ENCODE results near the gene SCUBE1. TPM values are rescaled to one million over a fixed set of nuclear protein-coding genes. Genes with fewer than 3 reads are reported as not detected.

SCUBE1 gene
- total RNA-seq, 4 donors from 2014 or later: 33.3 to 109 (median 66.3) TPM

DNA sequence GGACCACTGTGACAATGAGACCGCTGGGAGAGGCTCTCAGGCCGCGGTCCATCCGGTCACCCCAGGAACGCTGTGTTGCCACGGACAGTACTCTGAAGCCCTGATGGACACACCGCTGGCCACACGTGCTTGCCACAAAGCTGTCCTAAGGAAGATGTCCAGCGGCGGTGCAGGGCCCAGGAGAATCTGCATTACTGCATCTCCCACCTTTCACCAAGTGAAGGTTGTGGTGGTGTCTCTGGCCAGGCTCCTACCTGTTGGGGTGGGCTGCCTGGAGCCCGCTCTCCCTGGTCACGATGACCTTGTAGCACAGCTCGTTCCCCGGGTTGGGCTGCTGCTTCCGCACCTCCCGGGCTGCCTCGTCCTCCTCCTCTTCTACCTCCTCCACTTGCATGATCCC lies 160.4 kb downstream of the SCUBE1 start:
- Histone ChIP-seq H3K36me3 (peaks cover 11 to 51% (median 36%) of the 10 kb centered on the region in 4 donors), H3K27me3 (no peaks in the 10 kb centered on the region), H3K9me3 (no peaks in the 10 kb centered on the region), H3K27ac (replicated peaks in 1 of 4) (no peak overlapping the region), H3K4me3 (no peak overlapping the region), H3K4me1 (peaks cover 13 to 32% (median 20%) of the 10 kb centered on the region in 4 donors)
- 98% methylated on average over 7 of the region's 17 CpGs for WGBS
- DNase-seq (ENCODE audit: extremely low spot score): no peak
- intact Hi-C loops (cut with DNase I): no loop called here
- TF ChIP-seq, protein P1, sequence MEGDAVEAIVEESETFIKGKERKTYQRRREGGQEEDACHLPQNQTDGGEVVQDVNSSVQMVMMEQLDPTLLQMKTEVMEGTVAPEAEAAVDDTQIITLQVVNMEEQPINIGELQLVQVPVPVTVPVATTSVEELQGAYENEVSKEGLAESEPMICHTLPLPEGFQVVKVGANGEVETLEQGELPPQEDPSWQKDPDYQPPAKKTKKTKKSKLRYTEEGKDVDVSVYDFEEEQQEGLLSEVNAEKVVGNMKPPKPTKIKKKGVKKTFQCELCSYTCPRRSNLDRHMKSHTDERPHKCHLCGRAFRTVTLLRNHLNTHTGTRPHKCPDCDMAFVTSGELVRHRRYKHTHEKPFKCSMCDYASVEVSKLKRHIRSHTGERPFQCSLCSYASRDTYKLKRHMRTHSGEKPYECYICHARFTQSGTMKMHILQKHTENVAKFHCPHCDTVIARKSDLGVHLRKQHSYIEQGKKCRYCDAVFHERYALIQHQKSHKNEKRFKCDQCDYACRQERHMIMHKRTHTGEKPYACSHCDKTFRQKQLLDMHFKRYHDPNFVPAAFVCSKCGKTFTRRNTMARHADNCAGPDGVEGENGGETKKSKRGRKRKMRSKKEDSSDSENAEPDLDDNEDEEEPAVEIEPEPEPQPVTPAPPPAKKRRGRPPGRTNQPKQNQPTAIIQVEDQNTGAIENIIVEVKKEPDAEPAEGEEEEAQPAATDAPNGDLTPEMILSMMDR (IDR thresholded peaks at IDR 0.05): no peak
- TF ChIP-seq EP300 (IDR thresholded peaks at IDR 0.05): no peak
- TF ChIP-seq POLR2AphosphoS5 (IDR thresholded peaks at IDR 0.05): no peak
- TF ChIP-seq POLR2A (IDR thresholded peaks at IDR 0.05; ENCODE audit: low read depth): no peak

DNA sequence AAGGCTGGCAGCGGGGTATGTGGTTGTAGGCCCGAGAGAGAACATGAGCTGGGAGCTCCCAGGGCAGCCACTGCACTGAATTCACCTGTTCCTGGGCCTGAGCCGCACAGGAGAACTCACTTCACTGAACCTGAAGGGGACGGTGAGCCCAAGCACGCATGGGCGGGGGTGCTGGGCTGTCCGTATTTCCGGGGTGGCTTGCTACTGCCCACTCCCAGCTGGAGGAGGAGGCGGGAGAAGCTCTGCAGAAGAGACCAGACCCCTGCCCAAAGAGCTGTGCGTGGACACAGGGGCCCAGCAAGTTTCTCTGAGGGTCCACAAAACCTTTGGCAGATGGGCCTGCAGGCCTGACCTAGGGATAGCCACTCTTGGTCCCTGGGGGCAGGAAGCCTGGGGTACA lies 161.1 kb downstream of the SCUBE1 start:
- Histone ChIP-seq H3K36me3 (peaks cover 11 to 58% (median 39%) of the 10 kb centered on the region in 4 donors), H3K4me3 (no peak overlapping the region), H3K27me3 (no peaks in the 10 kb centered on the region), H3K27ac (replicated peaks in 1 of 4) (no peak overlapping the region), H3K4me1 (peaks cover 12 to 30% (median 19%) of the 10 kb centered on the region in 4 donors), H3K9me3 (no peaks in the 10 kb centered on the region)
- WGBS: 92% methylated on average over 6 of the region's 10 CpGs
- no peak for DNase-seq (ENCODE audit: extremely low spot score)
- intact Hi-C loops (cut with DNase I): no loop called here
- no peak for TF ChIP-seq POLR2A (IDR thresholded peaks at IDR 0.05; ENCODE audit: low read depth)
- TF ChIP-seq, protein P1 (IDR thresholded peaks at IDR 0.05): no peak
- TF ChIP-seq POLR2AphosphoS5 (IDR thresholded peaks at IDR 0.05): no peak
- TF ChIP-seq EP300 (IDR thresholded peaks at IDR 0.05): no peak

DNA sequence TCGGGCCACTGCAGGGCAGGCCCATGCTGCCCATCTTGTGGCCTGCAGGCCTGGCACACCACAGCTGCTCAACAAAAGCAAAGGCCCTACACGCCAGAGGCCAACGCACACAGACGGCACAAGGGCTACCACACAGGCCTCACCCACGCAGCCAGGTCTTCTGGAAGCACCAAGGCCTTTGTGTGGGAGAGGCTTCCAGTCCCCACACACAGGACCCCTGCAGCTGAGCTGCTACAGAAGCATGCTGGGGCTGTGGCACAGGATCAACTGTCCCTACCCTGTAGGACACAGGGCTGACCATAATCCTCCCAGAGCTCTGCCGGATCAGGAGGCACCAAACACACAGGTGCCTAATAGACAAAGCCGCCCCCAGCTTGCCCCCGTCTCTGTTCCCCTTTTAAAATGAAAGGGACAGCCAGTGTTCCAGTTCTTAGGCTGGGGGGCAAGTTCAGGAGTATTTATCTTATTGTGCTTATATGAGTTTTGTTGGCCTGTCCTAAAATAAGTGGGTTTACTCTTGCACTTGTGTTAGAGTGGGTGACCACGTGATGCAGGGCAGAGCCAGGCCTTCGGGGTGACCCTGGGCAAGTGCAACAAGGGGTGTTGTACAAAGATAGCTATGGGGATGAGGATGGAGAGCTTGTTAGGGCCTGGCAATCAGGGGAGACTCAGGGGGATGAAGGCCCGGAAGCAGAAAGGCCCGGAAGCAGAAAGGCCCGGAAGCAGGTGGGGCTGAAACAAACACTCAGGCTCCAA lies 161.7 kb downstream of the SCUBE1 start:
- no peak for DNase-seq (ENCODE audit: extremely low spot score)
- no peaks in the 10 kb centered on the region for H3K9me3 ChIP-seq
- TF ChIP-seq, protein P1 (IDR thresholded peaks at IDR 0.05): no peak
- TF ChIP-seq EP300 (IDR thresholded peaks at IDR 0.05): no peak
- no peak for TF ChIP-seq POLR2AphosphoS5 (IDR thresholded peaks at IDR 0.05)
- TF ChIP-seq POLR2A (IDR thresholded peaks at IDR 0.05; ENCODE audit: low read depth): no peak
- 96% methylated on average over 11 of the region's 13 CpGs for WGBS
- H3K27me3 ChIP-seq: no peaks in the 10 kb centered on the region
- H3K4me3 ChIP-seq: no peak overlapping the region
- H3K36me3 ChIP-seq: peaks cover 11 to 63% (median 40%) of the 10 kb centered on the region in 4 donors
- intact Hi-C loops (cut with DNase I): no loop called here
- H3K27ac ChIP-seq (replicated peaks in 1 of 4): no peak overlapping the region
- peaks cover 12 to 28% (median 18%) of the 10 kb centered on the region in 4 donors for H3K4me1 ChIP-seq

DNA sequence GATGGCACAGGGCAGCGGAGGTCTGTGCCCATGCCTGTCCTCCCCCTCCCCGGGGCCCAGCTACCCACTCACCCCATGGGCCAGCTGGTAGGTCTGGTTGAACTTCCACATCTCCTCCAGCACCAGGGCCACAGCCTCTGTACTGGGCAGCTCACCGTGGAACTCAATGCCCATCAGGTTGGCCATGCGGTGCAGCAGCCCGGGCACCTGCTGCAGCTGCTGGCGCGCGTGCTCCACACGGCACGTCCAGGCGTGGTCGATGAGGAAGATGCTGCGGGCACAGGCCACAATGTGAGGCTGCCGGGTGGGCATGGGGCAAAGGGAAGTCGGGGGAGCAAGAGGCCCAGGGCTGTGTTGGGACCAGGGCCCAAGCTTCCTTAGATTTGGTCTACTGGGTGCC lies 162.5 kb downstream of the SCUBE1 start:
- no peaks in the 10 kb centered on the region for H3K9me3 ChIP-seq
- 90% methylated on average over 10 of the region's 15 CpGs for WGBS
- no peak overlapping the region for H3K4me3 ChIP-seq
- intact Hi-C loops (cut with DNase I): no loop called here
- DNase-seq (ENCODE audit: extremely low spot score): no peak
- peaks cover 4 to 19% (median 10%) of the 10 kb centered on the region in 4 donors for H3K4me1 ChIP-seq
- H3K27ac ChIP-seq (replicated peaks in 1 of 4): no peak overlapping the region
- H3K36me3 ChIP-seq: peaks cover 14 to 70% (median 47%) of the 10 kb centered on the region in 4 donors
- H3K27me3 ChIP-seq: no peaks in the 10 kb centered on the region
- no peak for TF ChIP-seq POLR2AphosphoS5 (IDR thresholded peaks at IDR 0.05)
- TF ChIP-seq POLR2A (IDR thresholded peaks at IDR 0.05; ENCODE audit: low read depth): no peak

DNA sequence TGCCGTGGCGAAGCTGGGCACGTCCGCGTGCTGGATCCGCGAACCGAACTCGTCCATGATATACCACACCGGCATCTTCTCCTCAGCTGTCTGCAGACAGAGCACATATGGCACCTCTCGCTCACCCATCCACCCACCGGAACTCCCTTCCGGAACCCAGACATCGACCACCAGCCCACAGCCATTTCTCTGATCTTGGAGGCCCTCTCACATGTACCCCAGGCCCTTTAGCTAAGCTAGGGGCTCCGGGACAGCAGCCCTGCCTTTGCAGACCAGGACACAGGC lies 163.3 kb downstream of the SCUBE1 start:
- 98% methylated on average over 15 of the region's 15 CpGs for WGBS
- peaks cover 0 to 11% (median 2%) of the 10 kb centered on the region in 4 donors for H3K4me1 ChIP-seq
- intact Hi-C loops (cut with DNase I): no loop called here
- no peaks in the 10 kb centered on the region for H3K27me3 ChIP-seq
- no peak for DNase-seq (ENCODE audit: extremely low spot score)
- H3K9me3 ChIP-seq: no peaks in the 10 kb centered on the region
- TF ChIP-seq, protein P1 (IDR thresholded peaks at IDR 0.05): no peak
- no peak for TF ChIP-seq EP300 (IDR thresholded peaks at IDR 0.05)
- no peak for TF ChIP-seq POLR2A (IDR thresholded peaks at IDR 0.05; ENCODE audit: low read depth)
- no peak for TF ChIP-seq POLR2AphosphoS5 (IDR thresholded peaks at IDR 0.05)
- H3K4me3 ChIP-seq: no peak overlapping the region
- H3K27ac ChIP-seq (replicated peaks in 1 of 4): no peak overlapping the region
- peaks cover 22 to 78% (median 55%) of the 10 kb centered on the region in 4 donors for H3K36me3 ChIP-seq
